RWPE1 (cell line): Measurements from ENCODE around the gene GPBAR1.
"Not testable (repeated sequence)": the region's sequence is repeated elsewhere in the genome, so short reads cannot be mapped to it uniquely, and the experiment has no call there.

Experiments used
- CTCF ChIA-PET: fragments of 350-600 bp; sonication (Branson Sonifier 250); formaldehyde crosslinking; extraction: SDS; loops from one replicate; lab custom pipeline; 2021; lab: Yijun Ruan, JAX
- POLR2A ChIA-PET: fragments of 400-600 bp; formaldehyde crosslinking; extraction: SDS; loops from one replicate; lab custom pipeline; 2020; ENCODE audit warnings: antibody characterized with exemption; ENCODE audit not compliant: low non-redundant PET; lab: Yijun Ruan, JAX
- DNase-seq: peaks from one replicate; pipeline ENCODE4 v3.0.0; 2012; ENCODE audit warnings: low spot score
- H3K27ac ChIP-seq: fragments of 450-650 bp; 2 replicates; pipeline ENCODE4 v1.5.1; 2017
- CTCF ChIP-seq: fragments of 450-650 bp; conservative IDR thresholded peaks from 2 replicates; pipeline ENCODE4 v1.5.1; 2017; ENCODE audit warnings: low read depth, mild to moderate bottlenecking

Gene GPBAR1

DNA sequence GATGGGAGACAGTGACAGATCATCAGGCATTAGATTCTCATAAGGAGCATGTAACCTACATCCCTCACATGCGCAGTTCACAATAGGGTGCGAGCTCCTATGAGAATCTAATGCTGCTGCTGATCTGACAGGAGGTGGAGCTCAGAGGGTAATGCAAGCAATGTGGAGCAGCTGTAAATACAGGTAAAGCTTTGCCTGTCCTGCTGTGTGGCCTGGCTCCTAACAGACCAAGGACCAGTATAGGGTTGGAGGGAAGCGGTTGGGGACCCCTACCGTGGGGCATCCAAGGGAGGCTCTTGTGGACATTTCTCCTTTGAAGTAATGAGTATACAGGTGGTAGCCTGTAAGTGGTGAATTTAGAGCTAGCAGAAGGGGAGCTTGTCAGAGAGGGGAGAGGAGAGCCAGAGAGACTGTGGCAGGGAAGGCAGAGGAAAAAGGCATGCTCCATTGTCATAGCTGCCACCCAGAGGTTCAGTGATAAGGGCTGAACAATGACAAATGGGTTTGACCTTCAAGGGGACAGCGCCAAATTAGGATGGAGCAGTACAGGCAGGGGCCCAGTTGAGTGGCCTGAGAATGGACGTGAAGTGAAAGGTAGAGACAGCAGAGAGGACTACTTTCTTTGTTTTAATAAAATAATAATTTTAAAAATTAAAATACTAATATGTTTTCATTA, 46.7 kb downstream of the GPBAR1 start:
- TF ChIP-seq CTCF = no peak
- ChIA-PET POLR2A (no interaction called here), CTCF (interaction anchor here (1.2 to 1.5 kb wide), 2 partner anchors 13 to 49 kb away, joined by 3 read pairs; no protein-coding TSS in a partner anchor)
- DNase-seq = no peak
- no peak overlapping the region for H3K27ac ChIP-seq

- CTCF ChIA-PET = interaction anchor here (0.5 kb wide), 1 partner anchor 123 kb away, joined by 3 read pairs; no protein-coding TSS in a partner anchor
- no peak overlapping the region for H3K27ac ChIP-seq
- POLR2A ChIA-PET = no interaction called here
- TF ChIP-seq CTCF = no peak
- DNase-seq = no peak
Observed at GRCh38 chr2:218310853-218311540, 50.2 kb downstream of the GPBAR1 start.

DNA sequence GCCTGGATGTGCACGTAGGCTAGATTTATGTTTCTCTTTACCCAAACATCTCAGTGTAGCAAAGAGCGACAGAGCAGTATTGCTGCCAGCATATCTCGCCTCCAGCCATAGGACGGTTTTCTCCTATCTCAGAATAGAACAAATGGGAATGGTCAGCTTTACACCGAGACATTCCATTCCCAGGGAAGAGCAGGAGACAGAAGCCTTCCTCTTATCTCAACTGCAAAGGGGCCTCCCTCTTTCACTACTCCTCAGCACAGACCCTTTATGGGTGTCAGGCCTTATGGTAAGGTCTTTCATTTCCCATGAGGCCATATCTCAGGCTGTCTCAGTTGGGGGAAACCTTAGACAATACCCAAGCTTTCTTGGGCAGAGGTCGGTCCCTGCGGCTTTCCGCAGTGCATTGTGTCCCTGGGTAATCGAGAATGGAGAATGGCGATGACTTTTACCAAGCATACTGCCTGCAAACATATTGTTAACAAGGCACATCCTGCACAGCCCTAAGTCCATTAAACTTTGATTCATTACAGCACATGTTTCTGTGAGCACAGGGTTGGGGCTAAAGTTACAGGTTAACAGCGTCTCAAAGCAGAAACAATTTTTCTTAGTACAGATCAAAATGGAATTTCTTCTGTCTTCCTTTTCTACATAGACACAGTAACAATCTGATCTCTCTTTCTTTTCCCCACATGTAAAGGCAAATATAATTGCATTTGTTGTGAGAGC, 50.9 kb downstream of the GPBAR1 start:
- CTCF ChIA-PET = interaction anchor here (0.5 kb wide), 1 partner anchor 122 kb away, joined by 3 read pairs; no protein-coding TSS in a partner anchor
- DNase-seq, POLR2A ChIA-PET, H3K27ac ChIP-seq: not testable (repeated sequence)

- POLR2A ChIA-PET = interaction anchor here (0.6 kb wide), 1 partner anchor 37 kb away, joined by 4 read pairs; no protein-coding TSS in a partner anchor
Observed at GRCh38 chr2:218312267-218312756, 51.5 kb downstream of the GPBAR1 start.

GRCh38 chr2:218313356-218313755, 52.5 kb downstream of the GPBAR1 start:
- ChIA-PET POLR2A (no interaction called here), CTCF (no interaction called here)
- TF ChIP-seq CTCF = no peak
- no peak overlapping the region for H3K27ac ChIP-seq
- DNase-seq = no peak

More at GRCh38 chr2:218312267-218312756, 51.5 kb downstream of the GPBAR1 start:
- no peak for DNase-seq
- CTCF ChIA-PET = interaction anchor here (0.6 kb wide), 2 partner anchors 95 to 397 kb away, joined by 5 to 8 read pairs; no protein-coding TSS in a partner anchor
- H3K27ac ChIP-seq = no peak overlapping the region
- no peak for TF ChIP-seq CTCF
